ENCODE data around the gene BBS1. TPM values are rescaled to one million over a fixed set of nuclear protein-coding genes. Genes with fewer than 3 reads are reported as not detected.

BBS1 gene
- total and polyA plus RNA-seq, 10 donors, result 5.2 to 60.5 (median 30.2) TPM

DNA sequence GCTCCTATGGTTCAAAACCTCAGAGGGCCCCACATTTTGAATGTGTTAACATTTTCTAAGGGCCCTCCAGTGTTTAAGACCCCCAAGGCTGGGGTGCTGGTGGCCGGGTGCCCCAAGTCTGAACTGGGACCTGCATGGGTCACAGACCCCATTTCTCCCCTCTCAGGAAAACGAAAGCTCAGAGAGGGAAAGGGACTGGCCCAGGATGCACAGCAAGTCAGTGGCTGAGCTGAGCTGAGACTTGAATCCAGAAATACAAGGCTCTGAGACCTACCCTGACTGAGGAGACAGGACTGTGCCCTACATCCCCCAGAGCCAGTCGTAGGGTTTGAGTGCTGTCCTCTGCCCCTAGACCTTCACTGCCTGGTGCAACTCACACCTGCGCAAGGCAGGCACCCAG, 40.5 kb downstream of the BBS1 start:
- 80 to 91% (median 87%) methylated on average over 3 to 4 of the region's 4 CpGs for WGBS, 5 donors
- H3K4me3 ChIP-seq, result no peak overlapping the region
- no peak overlapping the region for H3K27ac ChIP-seq
- no peak for TF ChIP-seq POLR2AphosphoS5 (IDR thresholded peaks at IDR 0.05)
- no peak for TF ChIP-seq POLR2A (IDR thresholded peaks at IDR 0.05)
- TF ChIP-seq CTCF (IDR thresholded peaks at IDR 0.05 in 8 of 11, conservative IDR thresholded peaks at IDR 0.05 in 3 of 11), result no peak
- H3K4me1 ChIP-seq, result peaks cover 5 to 16% (median 10%) of the 10 kb centered on the region in 6 donors
- DNase-seq, result no peak
- no peaks in the 10 kb centered on the region for H3K36me3 ChIP-seq
- intact Hi-C loops (cut with DNase I; ENCODE audit: low total_unique reads), result no loop called here
- H3K9me3 ChIP-seq, result no peaks in the 10 kb centered on the region
- H3K27me3 ChIP-seq (replicated peaks in 1 of 7), result peaks cover 0 to 10% (median 0%) of the 10 kb centered on the region in 7 donors

DNA sequence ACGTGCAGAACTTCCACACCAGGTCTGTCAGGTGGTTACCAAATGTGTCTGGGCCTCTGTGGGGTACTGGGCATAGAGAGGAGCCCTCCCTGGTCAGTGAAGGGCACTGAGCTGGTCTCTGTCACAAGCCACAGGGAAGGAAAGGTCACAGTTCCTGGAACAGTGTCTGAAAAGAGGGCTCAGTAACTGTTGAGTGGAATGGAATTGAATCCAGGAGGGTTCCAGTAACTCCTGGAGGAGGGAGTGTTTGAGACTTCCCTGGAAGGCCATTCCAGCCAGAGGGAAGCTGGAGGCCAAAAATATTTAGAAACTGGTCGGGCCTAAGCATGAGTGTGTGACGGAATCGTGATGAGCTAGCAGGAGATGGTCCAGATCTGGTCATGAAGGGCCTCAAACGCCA, 44.2 kb downstream of the BBS1 start:
- no peak overlapping the region for H3K4me3 ChIP-seq
- H3K27me3 ChIP-seq (replicated peaks in 1 of 7), result peaks cover 0 to 37% (median 0%) of the 10 kb centered on the region in 7 donors
- no peak for DNase-seq
- no peaks in the 10 kb centered on the region for H3K9me3 ChIP-seq
- WGBS, 5 donors, result 69 to 92% (median 78%) methylated on average over 5 of the region's 5 CpGs
- intact Hi-C loops (cut with DNase I; ENCODE audit: low total_unique reads), result no loop called here
- H3K4me1 ChIP-seq, result peaks cover 4 to 10% (median 8%) of the 10 kb centered on the region in 6 donors
- no peak overlapping the region for H3K27ac ChIP-seq
- no peak for TF ChIP-seq POLR2A (IDR thresholded peaks at IDR 0.05)
- TF ChIP-seq POLR2AphosphoS5 (IDR thresholded peaks at IDR 0.05), result no peak
- no peak for TF ChIP-seq CTCF (IDR thresholded peaks at IDR 0.05 in 8 of 11, conservative IDR thresholded peaks at IDR 0.05 in 3 of 11)
- no peaks in the 10 kb centered on the region for H3K36me3 ChIP-seq

DNA sequence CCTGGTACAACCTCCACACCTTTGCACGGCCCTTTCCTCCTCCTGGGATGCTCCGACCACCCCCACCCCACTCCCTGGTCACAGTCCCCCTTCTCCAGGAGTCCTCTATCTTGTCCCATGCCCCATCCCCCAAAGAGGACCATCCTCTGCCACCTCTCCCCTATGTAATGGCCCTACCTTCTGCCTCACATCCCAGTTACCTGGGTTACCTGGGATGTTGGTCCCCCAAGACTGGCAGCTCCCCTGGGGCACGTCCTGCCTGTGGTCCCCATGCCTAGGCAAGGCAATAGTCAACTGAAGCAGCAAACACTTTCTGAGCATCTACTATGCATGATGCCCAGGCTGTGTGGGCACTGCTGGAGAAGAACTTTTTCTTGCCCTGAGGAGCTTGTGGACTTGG, 45.0 kb downstream of the BBS1 start:
- intact Hi-C loops (cut with DNase I; ENCODE audit: low total_unique reads), result no loop called here
- Histone ChIP-seq H3K27me3 (replicated peaks in 1 of 7) (peaks cover 0 to 42% (median 0%) of the 10 kb centered on the region in 7 donors), H3K27ac (no peak overlapping the region), H3K36me3 (no peaks in the 10 kb centered on the region), H3K4me1 (peaks cover 4 to 11% (median 8%) of the 10 kb centered on the region in 6 donors), H3K4me3 (no peak overlapping the region), H3K9me3 (no peaks in the 10 kb centered on the region)
- TF ChIP-seq CTCF (IDR thresholded peaks at IDR 0.05 in 8 of 11, conservative IDR thresholded peaks at IDR 0.05 in 3 of 11) (no peak), POLR2A (IDR thresholded peaks at IDR 0.05) (no peak), POLR2AphosphoS5 (IDR thresholded peaks at IDR 0.05) (no peak)
- no peak for DNase-seq
- WGBS, 5 donors, result 51 to 73% (median 63%) methylated on average over 3 of the region's 3 CpGs

DNA sequence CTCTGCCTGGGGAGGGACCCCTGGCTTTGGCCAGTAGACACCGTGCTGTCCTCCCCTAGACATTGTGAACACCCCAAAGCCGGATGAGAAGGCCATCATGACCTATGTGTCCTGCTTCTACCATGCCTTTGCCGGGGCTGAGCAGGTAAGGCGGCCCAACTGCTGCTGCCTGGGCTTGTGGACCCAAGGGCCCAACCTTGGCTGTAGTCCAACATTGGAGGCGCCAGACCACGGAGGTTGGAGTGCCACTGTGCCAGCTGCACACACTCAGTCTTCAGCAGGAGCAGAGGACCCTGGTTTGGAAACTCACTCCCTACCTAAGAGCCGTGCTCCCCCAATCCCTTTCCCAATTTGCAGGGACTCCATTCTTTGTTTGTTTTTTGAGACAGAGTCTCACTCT, 45.7 kb downstream of the BBS1 start:
- intact Hi-C loops (cut with DNase I; ENCODE audit: low total_unique reads), result no loop called here
- Histone ChIP-seq H3K9me3 (no peaks in the 10 kb centered on the region), H3K4me3 (no peak overlapping the region), H3K27ac (no peak overlapping the region), H3K4me1 (peaks cover 4 to 11% (median 8%) of the 10 kb centered on the region in 6 donors), H3K27me3 (replicated peaks in 1 of 7) (peaks cover 0 to 42% (median 0%) of the 10 kb centered on the region in 7 donors), H3K36me3 (no peaks in the 10 kb centered on the region)
- 80 to 89% (median 82%) methylated on average over 4 to 7 of the region's 7 CpGs for WGBS, 5 donors
- TF ChIP-seq CTCF (IDR thresholded peaks at IDR 0.05 in 8 of 11, conservative IDR thresholded peaks at IDR 0.05 in 3 of 11) (no peak), POLR2AphosphoS5 (IDR thresholded peaks at IDR 0.05) (no peak), POLR2A (IDR thresholded peaks at IDR 0.05) (no peak)
- DNase-seq, result no peak
